HUES48 (cell line): Measurements from ENCODE around the gene HOOK2.
"Not testable (repeated sequence)": the region's sequence is repeated elsewhere in the genome, so short reads cannot be mapped to it uniquely, and the experiment has no call there.

Experiments used
- H3K27ac ChIP-seq: one replicate; pipeline ENCODE4 v1.7.0; 2013; ENCODE audit warnings: low read depth, low read length, inconsistent platforms
- H3K27me3 ChIP-seq: 2 replicates; pipeline ENCODE4 v1.6.1; 2013; ENCODE audit warnings: mild to moderate bottlenecking, low read length; ENCODE audit not compliant: control insufficient read depth, insufficient read depth
- H3K36me3 ChIP-seq: 2 replicates; pipeline ENCODE4 v1.6.1; 2013; ENCODE audit warnings: low read length; ENCODE audit not compliant: control insufficient read depth, insufficient read depth
- H3K4me1 ChIP-seq: 2 replicates; pipeline ENCODE4 v1.6.1; 2013; ENCODE audit warnings: mild to moderate bottlenecking, low read length; ENCODE audit not compliant: control insufficient read depth, insufficient read depth
- H3K4me3 ChIP-seq: 2 replicates; pipeline ENCODE4 v1.5.1; 2013; ENCODE audit warnings: mild to moderate bottlenecking, low read depth, low read length
- H3K9ac ChIP-seq: 2 replicates; pipeline ENCODE4 v1.6.1; 2013; ENCODE audit warnings: mild to moderate bottlenecking, low read depth, low read length, moderate library complexity
- H3K9me3 ChIP-seq: 2 replicates; pipeline ENCODE4 v1.6.1; 2013; ENCODE audit warnings: low read length; ENCODE audit not compliant: control insufficient read depth, insufficient read depth

Gene HOOK2

GRCh38 chr19:12723641-12724426 is 51.5 kb downstream of the HOOK2 start, which contains the start of gene TNPO2:
Gene TNPO2, minus strand, starts transcription at chr19:12723932. Its CDS starts 2,955 bp downstream, at chr19:12720977.
- Histone ChIP-seq H3K4me3 (peak within 1 kb of the TSS; percentile 95), H3K27me3 (no peaks in the 10 kb centered on the region), H3K36me3 (peaks cover 11% of the 10 kb centered on the region), H3K9ac (peak within 1 kb of the TSS; percentile 69), H3K4me1 (peaks cover 4% of the 10 kb centered on the region; the same call in 1 of the 2 replicates), H3K27ac (peak within 1 kb of the TSS; percentile 97), H3K9me3 (no peaks in the 10 kb centered on the region)

GRCh38 chr19:12723381-12723640 is 52.0 kb downstream of the HOOK2 start:
- Histone ChIP-seq H3K4me1 (peaks cover 4% of the 10 kb centered on the region; the same call in 1 of the 2 replicates), H3K27me3 (no peaks in the 10 kb centered on the region), H3K9ac (peak overlapping the region; percentile 69), H3K4me3 (peak overlapping the region; percentile 95), H3K9me3 (no peaks in the 10 kb centered on the region), H3K36me3 (peaks cover 14% of the 10 kb centered on the region), H3K27ac (peak overlapping the region; percentile 97)

DNA sequence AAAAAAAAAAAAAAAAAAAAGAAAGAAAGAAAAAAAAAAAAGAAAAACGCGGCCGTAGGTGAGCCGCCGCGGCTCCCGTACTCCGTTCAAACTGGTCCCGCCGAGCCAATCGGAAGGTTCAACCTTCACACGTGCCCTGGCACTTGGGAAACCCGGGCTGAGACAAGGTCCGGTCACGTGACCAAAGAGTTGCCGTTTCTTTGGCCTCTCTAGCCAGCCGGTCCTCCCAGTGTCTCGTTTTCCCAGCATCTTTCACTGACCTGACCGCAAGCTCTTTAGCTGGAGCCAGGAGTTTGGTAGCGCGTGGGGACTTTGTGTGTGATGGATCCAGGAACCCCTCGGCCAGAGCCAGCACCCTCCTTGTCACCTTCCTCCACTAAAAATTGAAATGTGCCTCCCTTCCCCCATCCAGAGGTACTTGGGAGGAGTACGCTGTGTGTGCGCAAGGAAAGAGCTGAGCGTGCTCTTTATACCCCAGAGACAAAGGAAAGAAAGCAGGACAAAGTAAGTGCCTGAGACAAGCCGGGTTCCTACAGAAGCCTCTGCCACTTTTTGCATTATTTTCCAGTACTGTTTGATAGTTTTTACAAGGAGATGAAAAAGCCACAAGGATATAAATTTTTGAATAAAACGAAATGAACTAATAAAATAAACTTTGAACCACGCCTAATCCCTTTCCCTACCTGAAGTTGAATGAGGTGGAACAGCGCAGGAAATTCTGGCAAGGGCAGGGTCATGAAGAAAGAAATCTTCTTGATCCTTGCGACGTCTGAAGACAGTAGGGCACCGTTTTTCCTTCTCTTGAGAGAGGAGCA is 52.6 kb downstream of the HOOK2 start:
- Histone ChIP-seq H3K9me3 (no peaks in the 10 kb centered on the region), H3K4me3 (peak overlapping the region; percentile 95), H3K36me3 (peaks cover 19% of the 10 kb centered on the region), H3K27me3 (no peaks in the 10 kb centered on the region), H3K27ac (peak overlapping the region; percentile 97), H3K4me1 (peaks cover 4% of the 10 kb centered on the region; the same call in 1 of the 2 replicates), H3K9ac (peak overlapping the region; percentile 69)

GRCh38 chr19:12721656-12722565 is 53.4 kb downstream of the HOOK2 start:
- Histone ChIP-seq H3K4me1 (peaks cover 2% of the 10 kb centered on the region; the same call in 1 of the 2 replicates), H3K9ac (peak overlapping the region; percentile 69), H3K36me3 (peaks cover 28% of the 10 kb centered on the region), H3K4me3 (peak overlapping the region; percentile 95), H3K9me3 (no peaks in the 10 kb centered on the region), H3K27me3 (no peaks in the 10 kb centered on the region), H3K27ac (peak overlapping the region; percentile 97)

DNA sequence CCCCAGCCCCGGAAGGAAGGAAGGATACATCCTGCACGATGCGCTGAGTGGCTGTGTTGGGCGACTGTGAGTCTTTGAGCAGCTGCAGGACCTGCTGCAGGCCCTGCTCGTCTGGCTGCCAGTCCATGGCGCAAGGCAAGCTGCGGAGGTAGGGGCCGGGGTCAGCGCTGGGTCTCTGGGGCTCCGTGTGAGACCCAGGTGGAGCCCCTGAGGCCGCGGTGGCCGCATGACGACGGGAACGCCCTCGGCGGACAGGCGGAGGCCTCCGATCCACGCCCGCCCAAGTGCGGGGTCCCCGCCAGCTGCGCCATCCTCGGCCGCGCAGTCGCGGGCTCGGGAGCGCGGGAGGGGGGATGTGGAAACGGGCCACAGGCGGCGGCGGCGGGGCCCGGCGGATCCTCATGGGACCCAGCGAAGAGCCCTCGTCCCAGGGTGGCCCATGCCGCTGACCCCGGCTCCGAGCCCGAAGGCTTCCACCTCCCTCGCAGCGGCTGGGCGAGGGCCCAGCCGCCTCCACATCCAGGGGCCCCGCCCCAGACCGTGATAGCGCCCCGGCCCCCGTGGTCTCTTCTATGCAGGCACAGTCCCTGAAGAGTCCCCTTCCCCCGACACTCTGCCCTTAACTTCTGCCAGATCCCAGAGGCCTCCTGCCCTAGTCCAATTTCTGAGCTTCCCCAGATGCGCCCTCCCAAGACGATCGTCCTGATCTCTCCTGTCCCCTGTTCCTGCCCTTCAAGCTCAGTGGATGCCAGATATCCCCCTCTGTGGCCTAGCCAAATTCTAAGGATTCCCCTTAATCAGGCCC is 54.3 kb downstream of the HOOK2 start:
- Histone ChIP-seq H3K4me1 (no peaks in the 10 kb centered on the region), H3K9ac (peak overlapping the region; percentile 39), H3K9me3 (no peaks in the 10 kb centered on the region), H3K4me3 (peak overlapping the region; percentile 95), H3K27ac (peak overlapping the region; percentile 97), H3K36me3 (peaks cover 35% of the 10 kb centered on the region), H3K27me3 (no peaks in the 10 kb centered on the region)

DNA sequence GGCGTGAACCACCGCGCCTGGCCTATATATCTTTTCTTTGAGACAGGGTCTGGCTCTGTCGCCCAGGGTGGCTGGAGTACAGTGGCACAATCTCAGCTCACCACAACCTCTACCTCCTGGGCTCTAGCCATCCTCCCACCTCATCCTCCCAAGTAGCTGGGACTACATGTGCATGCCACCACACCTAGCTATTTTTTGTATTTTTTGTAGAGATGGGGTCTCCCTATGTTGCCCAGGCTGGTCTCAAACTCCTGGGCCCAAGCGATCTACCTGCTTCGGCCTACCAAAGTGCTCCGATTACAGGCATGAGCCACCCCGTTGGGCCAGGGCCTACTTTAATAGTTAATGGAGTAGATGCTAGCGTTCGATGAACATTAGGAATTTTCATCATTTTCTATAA is 55.1 kb downstream of the HOOK2 start:
- Histone ChIP-seq H3K27ac (no peak overlapping the region), H3K9ac (no peak overlapping the region), H3K4me3 (peak overlapping the region; percentile 95), H3K9me3 (no peaks in the 10 kb centered on the region), H3K4me1 (no peaks in the 10 kb centered on the region), H3K36me3 (peaks cover 43% of the 10 kb centered on the region), H3K27me3 (no peaks in the 10 kb centered on the region)

- no peaks in the 10 kb centered on the region for H3K27me3 ChIP-seq
- H3K4me1 ChIP-seq: no peaks in the 10 kb centered on the region
- H3K9ac ChIP-seq: no peak overlapping the region
- H3K27ac ChIP-seq: no peak overlapping the region
- no peaks in the 10 kb centered on the region for H3K9me3 ChIP-seq
- H3K36me3 ChIP-seq: peaks cover 84% of the 10 kb centered on the region
- no peak overlapping the region for H3K4me3 ChIP-seq
Observed at GRCh38 chr19:12715929-12716328, 59.4 kb downstream of the HOOK2 start.

DNA sequence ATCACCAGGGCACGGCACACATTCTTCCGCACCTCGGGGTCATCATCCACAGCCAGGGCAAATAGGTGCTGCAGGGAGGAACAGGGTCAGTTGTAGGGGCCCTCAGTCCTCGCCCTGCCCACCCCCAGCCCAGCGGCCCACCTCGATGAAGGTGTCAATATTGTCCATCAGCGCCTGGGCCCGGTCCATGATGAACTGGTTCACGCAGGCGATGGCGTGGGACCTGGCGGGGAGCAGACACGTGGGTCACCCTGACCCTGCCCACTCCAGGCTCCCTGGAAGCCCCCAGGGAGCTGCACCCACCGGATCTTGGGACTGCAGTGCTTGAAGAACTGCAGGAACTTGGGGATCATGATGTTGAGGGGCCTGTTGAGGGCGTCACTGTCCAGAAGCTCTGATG is 60.2 kb downstream of the HOOK2 start:
- H3K36me3 ChIP-seq: peaks cover 92% of the 10 kb centered on the region
- no peaks in the 10 kb centered on the region for H3K9me3 ChIP-seq
- no peak overlapping the region for H3K9ac ChIP-seq
- H3K27me3 ChIP-seq: no peaks in the 10 kb centered on the region
- no peak overlapping the region for H3K4me3 ChIP-seq
- H3K27ac ChIP-seq: no peak overlapping the region
- no peaks in the 10 kb centered on the region for H3K4me1 ChIP-seq

DNA sequence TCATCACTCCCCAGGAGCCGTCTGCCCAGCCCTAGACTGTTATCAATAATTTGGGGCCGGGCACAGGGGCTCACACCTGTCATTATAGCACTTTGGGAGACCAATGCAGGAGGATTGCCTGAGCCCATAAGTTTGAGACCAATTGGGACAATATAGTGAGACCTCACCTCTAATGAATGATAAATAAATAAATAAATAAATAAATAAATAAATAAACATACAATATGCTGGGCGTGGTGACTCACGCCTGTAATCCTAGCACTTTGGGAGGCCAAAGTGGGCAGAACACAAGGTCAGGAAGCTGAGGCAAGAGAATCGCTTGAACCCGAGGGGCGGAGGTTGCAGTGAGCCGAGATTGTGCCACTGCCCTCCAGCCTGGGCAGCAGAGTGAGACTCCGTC is 62.0 kb downstream of the HOOK2 start:
- not testable (repeated sequence) for H3K27me3 ChIP-seq, H3K9ac ChIP-seq, H3K27ac ChIP-seq, H3K4me1 ChIP-seq, H3K4me3 ChIP-seq, H3K9me3 ChIP-seq
- H3K36me3 ChIP-seq: peaks cover 95% of the 10 kb centered on the region
